ENCODE results near the gene ASTN2. TPM values are rescaled to one million over a fixed set of nuclear protein-coding genes. Genes with fewer than 3 reads are reported as not detected.
A peak's percentile ranks its signal among the peaks of the same experiment; 100 is the strongest.

Gene ASTN2
- total and polyA plus RNA-seq, 2 experiments from 2014 or later: 7.0 to 24.6 TPM

GRCh38 chr9:117010061-117010460 lies 404.8 kb downstream of the ASTN2 start (continued):
- no peak for TF ChIP-seq ZNF462 (CRISPR knock-in tag; IDR thresholded peaks at IDR 0.05)

GRCh38 chr9:117008876-117009275 lies 406.0 kb downstream of the ASTN2 start:
- Mint-ChIP-seq H3K27ac (peak overlapping the region; percentile 79), H3K36me3 (ENCODE audit: low read depth) (no peaks in the 10 kb centered on the region), H3K27me3 (ENCODE audit: insufficient read depth, low read depth, poor library complexity) (peaks cover 5% of the 10 kb centered on the region), H3K4me1 (peaks cover 6% of the 10 kb centered on the region), H3K9me3 (no peaks in the 10 kb centered on the region), H3K4me3 (no peak overlapping the region)
- Histone ChIP-seq H2AFZ (no peak overlapping the region), H4K20me1 (replicated peaks; ENCODE audit: insufficient read depth) (no peaks in the 10 kb centered on the region), H3K4me2 (no peak overlapping the region), H3K4me3 (no peak overlapping the region), H3K9me2 (ENCODE audit: insufficient read depth) (0 out of 2 replicates have a peak, but pooled peaks cover 6% of the 10 kb centered on the region), H3K27me3 (ENCODE audit: insufficient read depth) (no peaks in the 10 kb centered on the region), H3K4me1 (ENCODE audit: insufficient read depth) (no peaks in the 10 kb centered on the region; the same call in 1 of the 2 replicates), H3K36me3 (ENCODE audit: insufficient read depth) (no peaks in the 10 kb centered on the region; the same call in 1 of the 2 replicates), H3K79me2 (replicated peaks; ENCODE audit: insufficient read depth) (no peaks in the 10 kb centered on the region), H3K27ac (ENCODE audit: low read depth) (no peak overlapping the region), H3F3A (replicated peaks; ENCODE audit: low read depth) (no peaks in the 10 kb centered on the region)
- TF ChIP-seq JUNB (IDR thresholded peaks at IDR 0.05; ENCODE audit: unreplicated experiment) (no peak), ETS1 (IDR thresholded peaks at IDR 0.05) (no peak), POLR2AphosphoS5 (IDR thresholded peaks at IDR 0.05; ENCODE audit: low read depth) (no peak), ZNF331 (CRISPR knock-in tag; IDR thresholded peaks at IDR 0.05; ENCODE audit: low read depth) (no peak), NANOG (IDR thresholded peaks at IDR 0.05; ENCODE audit: borderline replicate concordance) (no peak), ZNF462 (CRISPR knock-in tag; IDR thresholded peaks at IDR 0.05) (no peak), EZH2 (IDR thresholded peaks at IDR 0.05; ENCODE audit: low read depth, unreplicated experiment) (no peak)
- DNase-seq (ENCODE audit: low spot score) (no peak), ATAC-seq (no peak)

Measured in GM23338 (cell line).